HEK293 (cell line): ENCODE data around the gene DLGAP4.

Experiments used
- CTCF ChIA-PET: fragments of 350-600 bp; formaldehyde crosslinking; extraction: SDS; loops from one replicate; lab custom pipeline; 2021; ENCODE audit warnings: antibody characterized with exemption; lab: Yijun Ruan, JAX
- POLR2A ChIA-PET: fragments of 300-600 bp; formaldehyde crosslinking; extraction: SDS; loops from one replicate; lab custom pipeline; 2020; ENCODE audit warnings: antibody characterized with exemption, inconsistent platforms; lab: Yijun Ruan, JAX
- H3K27ac ChIP-seq: fragments of 200-500 bp; sonication (Bioruptor generic); 2 replicates; pipeline ENCODE4 v1.5.1; 2014; ENCODE audit warnings: low read depth, low read length, control low read depth, inconsistent platforms; ENCODE audit errors: extremely low read depth
- H3K36me3 ChIP-seq, 2 experiments: fragments of 200-500 bp in 1 of 2; sonication (Bioruptor generic) in 1 of 2; 1 replicate in 1 of 2; 2 replicates in 1 of 2; pipeline ENCODE4 v1.5.1; 2014 to 2017; ENCODE audit warnings: inconsistent platforms in 2 of 2, low read length in 2 of 2; ENCODE audit not compliant: control insufficient read depth in 2 of 2, insufficient read depth in 1 of 2
- H3K4me1 ChIP-seq: fragments of 200-500 bp; sonication (Bioruptor generic); 2 replicates; pipeline ENCODE4 v1.5.1; 2014; ENCODE audit warnings: mild to moderate bottlenecking, low read length, inconsistent platforms; ENCODE audit not compliant: control insufficient read depth, insufficient read depth
- H3K4me3 ChIP-seq: 2 replicates; pipeline ENCODE4 v1.5.1; 2011; ENCODE audit warnings: low read depth, mild to moderate bottlenecking, control low read depth, low read length, moderate library complexity
- H3K9me3 ChIP-seq: fragments of 200-500 bp; sonication (Bioruptor generic); 2 replicates; pipeline ENCODE4 v1.5.1; 2014; ENCODE audit warnings: low read depth, low read length, inconsistent platforms; ENCODE audit not compliant: control insufficient read depth, insufficient read depth
- GLI2 ChIP-seq: fragments of 450-650 bp; formaldehyde crosslinking; IDR thresholded peaks from 2 replicates; pipeline ENCODE4; 2017; ENCODE audit warnings: missing biosample characterization, missing genetic modification characterization, low read depth, borderline replicate concordance
- KLF10 ChIP-seq: fragments of 450-650 bp; IDR thresholded peaks from 2 replicates; pipeline ENCODE4 v1.5.1; 2018; ENCODE audit warnings: missing biosample characterization, mild to moderate bottlenecking, missing genetic modification characterization
- KLF7 ChIP-seq: fragments of 450-650 bp; formaldehyde crosslinking; IDR thresholded peaks from 2 replicates; pipeline ENCODE4 v1.5.1; 2016; ENCODE audit warnings: missing biosample characterization, missing genetic modification characterization, borderline replicate concordance
- KLF9 ChIP-seq: fragments of 450-650 bp; formaldehyde crosslinking; IDR thresholded peaks from 2 replicates; pipeline ENCODE4 v1.5.1; 2016; ENCODE audit warnings: missing biosample characterization, missing genetic modification characterization, low read depth
- MZF1 ChIP-seq: fragments of 450-650 bp; formaldehyde crosslinking; IDR thresholded peaks from 2 replicates; pipeline ENCODE4 v1.5.1; 2017; ENCODE audit warnings: missing biosample characterization, missing genetic modification characterization, borderline replicate concordance
- SETDB1 ChIP-seq: IDR thresholded peaks from one replicate; pipeline ENCODE4 v1.6.1; 2017; ENCODE audit warnings: mild to moderate bottlenecking, low read length, moderate library complexity, mixed read lengths; ENCODE audit not compliant: insufficient read length
- ZFP37 ChIP-seq: fragments of 450-650 bp; formaldehyde crosslinking; IDR thresholded peaks from 2 replicates; pipeline ENCODE4 v1.5.1; 2016; ENCODE audit warnings: missing biosample characterization, missing genetic modification characterization
- ZNF10 ChIP-seq: fragments of 450-650 bp; formaldehyde crosslinking; IDR thresholded peaks from 2 replicates; pipeline ENCODE4 v1.5.1; 2017; ENCODE audit warnings: missing biosample characterization, missing genetic modification characterization
- ZNF121 ChIP-seq: fragments of 450-650 bp; formaldehyde crosslinking; IDR thresholded peaks from 2 replicates; pipeline ENCODE4 v1.5.1; 2016; ENCODE audit warnings: missing biosample characterization, missing genetic modification characterization
- ZNF239 ChIP-seq: fragments of 450-650 bp; formaldehyde crosslinking; IDR thresholded peaks from 2 replicates; pipeline ENCODE4 v1.5.1; 2016; ENCODE audit warnings: missing biosample characterization, missing genetic modification characterization
- ZNF416 ChIP-seq: fragments of 450-650 bp; formaldehyde crosslinking; IDR thresholded peaks from 2 replicates; pipeline ENCODE4 v1.5.1; 2016; ENCODE audit warnings: missing biosample characterization, missing genetic modification characterization
- ZNF624 ChIP-seq: fragments of 450-650 bp; formaldehyde crosslinking; IDR thresholded peaks from 2 replicates; pipeline ENCODE4 v1.5.1; 2017; ENCODE audit warnings: missing biosample characterization, missing genetic modification characterization
- ZNF768 ChIP-seq: fragments of 450-650 bp; formaldehyde crosslinking; IDR thresholded peaks from 2 replicates; pipeline ENCODE4 v1.5.1; 2018; ENCODE audit warnings: missing biosample characterization, mild to moderate bottlenecking, missing genetic modification characterization
- ZNF843 ChIP-seq: fragments of 450-650 bp; formaldehyde crosslinking; IDR thresholded peaks from 2 replicates; pipeline ENCODE4 v1.5.1; 2016; ENCODE audit warnings: missing biosample characterization, missing genetic modification characterization
- TF ChIP-seq, protein P1 (sequence below): fragments of 450-650 bp; IDR thresholded peaks from 2 replicates; pipeline ENCODE4 v1.5.1; 2018; ENCODE audit warnings: missing biosample characterization, mild to moderate bottlenecking, missing genetic modification characterization
- TF ChIP-seq, protein P2 (sequence below): fragments of 450-650 bp; formaldehyde crosslinking; IDR thresholded peaks from 2 replicates; pipeline ENCODE4 v1.5.1; 2016; ENCODE audit warnings: missing biosample characterization, missing genetic modification characterization
- TF ChIP-seq, protein P3 (sequence below): fragments of 450-650 bp; formaldehyde crosslinking; IDR thresholded peaks from 2 replicates; pipeline ENCODE4 v1.5.1; 2016; ENCODE audit warnings: missing biosample characterization, missing genetic modification characterization

Gene DLGAP4

DNA sequence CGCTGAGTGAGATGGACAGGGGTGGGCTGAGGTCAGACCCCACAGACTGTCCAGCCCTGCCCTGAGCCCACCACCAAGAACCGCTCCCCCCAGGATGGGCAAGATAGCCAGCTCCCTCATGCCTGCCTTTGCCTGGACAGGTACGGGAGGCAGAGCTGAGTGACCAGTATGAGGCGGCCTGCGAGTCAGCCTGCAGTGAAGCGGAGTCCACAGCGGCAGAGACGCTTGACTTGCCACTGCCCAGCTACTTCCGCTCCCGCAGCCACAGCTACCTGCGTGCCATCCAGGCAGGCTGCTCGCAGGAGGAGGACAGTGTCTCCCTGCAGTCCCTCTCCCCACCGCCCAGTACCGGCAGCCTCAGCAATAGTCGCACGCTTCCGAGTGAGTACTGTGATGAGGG is 140.4 kb downstream of the DLGAP4 start (continued):
- TF ChIP-seq KLF9: no peak
- no peak for TF ChIP-seq SETDB1

DNA sequence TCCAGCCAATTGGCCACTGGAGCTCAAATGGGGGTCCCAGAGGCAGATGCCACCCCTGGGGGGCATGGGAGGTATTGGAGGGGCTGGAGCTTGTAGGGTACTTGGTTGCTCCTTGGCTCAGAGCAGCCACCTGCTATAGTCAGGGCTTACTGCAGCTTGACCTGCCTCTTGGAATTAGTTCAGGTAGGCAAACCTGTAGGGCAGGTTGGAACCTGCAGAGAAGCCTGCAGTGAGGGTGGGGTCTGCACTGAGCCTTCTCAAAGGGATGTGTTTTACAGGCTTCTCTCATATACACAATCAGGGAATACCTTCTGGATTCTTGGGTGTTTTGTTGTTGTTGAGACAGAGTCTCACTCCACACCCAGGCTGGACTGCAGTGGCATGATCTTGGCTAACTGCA is 141.0 kb downstream of the DLGAP4 start:
- H3K27ac ChIP-seq: no peak overlapping the region
- POLR2A ChIA-PET: no interaction called here
- TF ChIP-seq, protein P1, sequence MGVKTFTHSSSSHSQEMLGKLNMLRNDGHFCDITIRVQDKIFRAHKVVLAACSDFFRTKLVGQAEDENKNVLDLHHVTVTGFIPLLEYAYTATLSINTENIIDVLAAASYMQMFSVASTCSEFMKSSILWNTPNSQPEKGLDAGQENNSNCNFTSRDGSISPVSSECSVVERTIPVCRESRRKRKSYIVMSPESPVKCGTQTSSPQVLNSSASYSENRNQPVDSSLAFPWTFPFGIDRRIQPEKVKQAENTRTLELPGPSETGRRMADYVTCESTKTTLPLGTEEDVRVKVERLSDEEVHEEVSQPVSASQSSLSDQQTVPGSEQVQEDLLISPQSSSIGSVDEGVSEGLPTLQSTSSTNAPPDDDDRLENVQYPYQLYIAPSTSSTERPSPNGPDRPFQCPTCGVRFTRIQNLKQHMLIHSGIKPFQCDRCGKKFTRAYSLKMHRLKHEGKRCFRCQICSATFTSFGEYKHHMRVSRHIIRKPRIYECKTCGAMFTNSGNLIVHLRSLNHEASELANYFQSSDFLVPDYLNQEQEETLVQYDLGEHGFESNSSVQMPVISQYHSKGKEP: no peak
- TF ChIP-seq ZNF239 (no peak), ZNF121 (no peak), ZFP37 (tag by site-specific recombination) (no peak), ZNF416 (tag by site-specific recombination) (no peak), KLF10 (tag by site-specific recombination) (no peak)
- TF ChIP-seq, all 188 proteins: peak for 0
- H3K36me3 ChIP-seq: no peaks in the 10 kb centered on the region
- no peaks in the 10 kb centered on the region for H3K4me1 ChIP-seq
- CTCF ChIA-PET: interaction anchor here (1.0 kb wide), 1 partner anchor 233 kb away, joined by 4 read pairs; no protein-coding TSS in a partner anchor
- no peak overlapping the region for H3K4me3 ChIP-seq
- no peaks in the 10 kb centered on the region for H3K9me3 ChIP-seq

DNA sequence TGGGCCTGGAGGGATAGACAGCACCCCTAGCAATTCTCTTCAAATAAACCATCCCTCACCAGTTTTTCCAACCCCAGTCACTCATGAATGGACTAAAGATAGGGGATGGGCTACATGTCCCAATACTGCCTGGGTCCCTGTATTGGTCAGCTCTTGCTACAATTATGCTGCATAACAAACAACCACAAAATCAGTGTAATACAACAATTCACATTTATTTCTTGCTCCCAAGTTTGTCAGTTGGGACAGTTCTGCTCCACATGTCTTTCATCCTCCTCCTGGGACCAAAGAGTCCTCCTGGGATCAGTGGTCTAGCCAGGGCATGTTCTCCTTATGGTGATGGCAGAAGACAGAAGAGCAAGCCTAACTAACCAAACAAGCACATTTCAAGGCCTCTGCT is 143.5 kb downstream of the DLGAP4 start:
- H3K4me1 ChIP-seq: no peaks in the 10 kb centered on the region
- H3K36me3 ChIP-seq: no peaks in the 10 kb centered on the region
- ChIA-PET CTCF (no interaction called here), POLR2A (interaction anchor here (0.6 kb wide), 1 partner anchor 119 kb away, joined by 3 read pairs; no protein-coding TSS in a partner anchor)
- no peak overlapping the region for H3K27ac ChIP-seq
- TF ChIP-seq, protein P2, sequence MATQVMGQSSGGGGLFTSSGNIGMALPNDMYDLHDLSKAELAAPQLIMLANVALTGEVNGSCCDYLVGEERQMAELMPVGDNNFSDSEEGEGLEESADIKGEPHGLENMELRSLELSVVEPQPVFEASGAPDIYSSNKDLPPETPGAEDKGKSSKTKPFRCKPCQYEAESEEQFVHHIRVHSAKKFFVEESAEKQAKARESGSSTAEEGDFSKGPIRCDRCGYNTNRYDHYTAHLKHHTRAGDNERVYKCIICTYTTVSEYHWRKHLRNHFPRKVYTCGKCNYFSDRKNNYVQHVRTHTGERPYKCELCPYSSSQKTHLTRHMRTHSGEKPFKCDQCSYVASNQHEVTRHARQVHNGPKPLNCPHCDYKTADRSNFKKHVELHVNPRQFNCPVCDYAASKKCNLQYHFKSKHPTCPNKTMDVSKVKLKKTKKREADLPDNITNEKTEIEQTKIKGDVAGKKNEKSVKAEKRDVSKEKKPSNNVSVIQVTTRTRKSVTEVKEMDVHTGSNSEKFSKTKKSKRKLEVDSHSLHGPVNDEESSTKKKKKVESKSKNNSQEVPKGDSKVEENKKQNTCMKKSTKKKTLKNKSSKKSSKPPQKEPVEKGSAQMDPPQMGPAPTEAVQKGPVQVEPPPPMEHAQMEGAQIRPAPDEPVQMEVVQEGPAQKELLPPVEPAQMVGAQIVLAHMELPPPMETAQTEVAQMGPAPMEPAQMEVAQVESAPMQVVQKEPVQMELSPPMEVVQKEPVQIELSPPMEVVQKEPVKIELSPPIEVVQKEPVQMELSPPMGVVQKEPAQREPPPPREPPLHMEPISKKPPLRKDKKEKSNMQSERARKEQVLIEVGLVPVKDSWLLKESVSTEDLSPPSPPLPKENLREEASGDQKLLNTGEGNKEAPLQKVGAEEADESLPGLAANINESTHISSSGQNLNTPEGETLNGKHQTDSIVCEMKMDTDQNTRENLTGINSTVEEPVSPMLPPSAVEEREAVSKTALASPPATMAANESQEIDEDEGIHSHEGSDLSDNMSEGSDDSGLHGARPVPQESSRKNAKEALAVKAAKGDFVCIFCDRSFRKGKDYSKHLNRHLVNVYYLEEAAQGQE: no peak
- TF ChIP-seq ZNF768: no peak
- TF ChIP-seq, protein P3, sequence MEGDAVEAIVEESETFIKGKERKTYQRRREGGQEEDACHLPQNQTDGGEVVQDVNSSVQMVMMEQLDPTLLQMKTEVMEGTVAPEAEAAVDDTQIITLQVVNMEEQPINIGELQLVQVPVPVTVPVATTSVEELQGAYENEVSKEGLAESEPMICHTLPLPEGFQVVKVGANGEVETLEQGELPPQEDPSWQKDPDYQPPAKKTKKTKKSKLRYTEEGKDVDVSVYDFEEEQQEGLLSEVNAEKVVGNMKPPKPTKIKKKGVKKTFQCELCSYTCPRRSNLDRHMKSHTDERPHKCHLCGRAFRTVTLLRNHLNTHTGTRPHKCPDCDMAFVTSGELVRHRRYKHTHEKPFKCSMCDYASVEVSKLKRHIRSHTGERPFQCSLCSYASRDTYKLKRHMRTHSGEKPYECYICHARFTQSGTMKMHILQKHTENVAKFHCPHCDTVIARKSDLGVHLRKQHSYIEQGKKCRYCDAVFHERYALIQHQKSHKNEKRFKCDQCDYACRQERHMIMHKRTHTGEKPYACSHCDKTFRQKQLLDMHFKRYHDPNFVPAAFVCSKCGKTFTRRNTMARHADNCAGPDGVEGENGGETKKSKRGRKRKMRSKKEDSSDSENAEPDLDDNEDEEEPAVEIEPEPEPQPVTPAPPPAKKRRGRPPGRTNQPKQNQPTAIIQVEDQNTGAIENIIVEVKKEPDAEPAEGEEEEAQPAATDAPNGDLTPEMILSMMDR (tag by site-specific recombination): no peak
- no peak for TF ChIP-seq MZF1 (tag by site-specific recombination)
- TF ChIP-seq ZNF843 (tag by site-specific recombination): no peak
- no peak for TF ChIP-seq ZNF10 (tag by site-specific recombination)
- TF ChIP-seq KLF7 (tag by site-specific recombination): no peak
- no peak for TF ChIP-seq GLI2
- no peak for TF ChIP-seq ZNF624 (tag by site-specific recombination)
- H3K4me3 ChIP-seq: no peak overlapping the region
- no peaks in the 10 kb centered on the region for H3K9me3 ChIP-seq
